ENCODE results near the gene SDSL.

DNA sequence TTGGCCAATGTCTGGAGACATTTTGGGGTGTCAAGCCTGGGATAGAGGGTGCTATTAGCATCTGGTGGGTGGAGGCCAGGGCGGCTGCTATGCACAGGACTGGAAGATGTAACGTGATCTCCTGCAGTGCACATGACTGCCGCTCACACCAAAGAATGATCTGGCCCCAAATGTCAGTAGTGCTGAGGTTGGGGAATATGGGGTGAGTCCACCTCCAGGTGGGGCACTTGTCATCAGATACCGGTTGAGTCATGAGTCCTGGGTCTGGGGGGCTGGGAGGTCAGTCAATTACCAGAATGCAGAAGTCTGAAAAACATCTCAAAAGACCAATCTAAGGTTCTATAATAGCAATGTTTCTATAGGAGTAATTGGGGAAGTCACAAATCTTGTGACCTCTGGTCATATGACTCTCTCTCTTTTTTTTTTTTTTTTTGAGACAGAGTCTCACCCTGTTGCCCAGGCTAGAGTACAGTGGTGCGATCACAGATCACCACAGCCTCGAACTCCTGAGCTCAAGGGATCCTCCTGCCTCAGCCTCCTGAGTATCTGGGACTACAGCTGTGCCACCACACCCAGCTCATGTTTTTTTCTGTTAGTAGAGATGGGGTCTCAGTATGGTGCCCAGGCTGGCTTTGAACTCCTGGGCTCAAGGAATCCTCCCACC lies 6.0 kb upstream of the SDSL start:
- TF ChIP-seq CTCF (IDR thresholded peaks at IDR 0.05; ENCODE audit: insufficient read depth, low read length, poor library complexity, severe bottlenecking) (no peak), EZH2phosphoT487 (conservative IDR thresholded peaks at IDR 0.05; ENCODE audit: low read length) (no peak)

Data from SU-DHL-6 (cell line).